ENCODE data around the gene MYD88.
"Not testable (repeated sequence)": the region's sequence is repeated elsewhere in the genome, so short reads cannot be mapped to it uniquely, and the experiment has no call there.

The MYD88 gene

GRCh38 chr3:38146504-38146903 lies 8.0 kb downstream of the MYD88 start:
- no peak for DNase-seq

- no peak for DNase-seq
Measured at GRCh38 chr3:38147421-38147820, 9.0 kb downstream of the MYD88 start.

- DNase-seq: no peak
Measured at GRCh38 chr3:38148311-38148882, 9.9 kb downstream of the MYD88 start.

GRCh38 chr3:38149708-38150107 lies 11.2 kb downstream of the MYD88 start:
- DNase-seq: no peak

- no peak for DNase-seq
Measured at GRCh38 chr3:38150780-38151528, 12.5 kb downstream of the MYD88 start.

- DNase-seq: no peak
Measured at GRCh38 chr3:38151667-38152265, 13.3 kb downstream of the MYD88 start.

- no peak for DNase-seq
Measured at GRCh38 chr3:38152609-38153008, 14.1 kb downstream of the MYD88 start.

GRCh38 chr3:38153221-38153620 lies 14.8 kb downstream of the MYD88 start:
- no peak for DNase-seq

- DNase-seq: no peak
Measured at GRCh38 chr3:38154033-38154494, 15.6 kb downstream of the MYD88 start.

- no peak for DNase-seq
Measured at GRCh38 chr3:38154625-38155255, 16.3 kb downstream of the MYD88 start.

GRCh38 chr3:38155825-38156224 lies 17.4 kb downstream of the MYD88 start:
- no peak for DNase-seq

- no peak for DNase-seq
Measured at GRCh38 chr3:38157117-38157516, 18.7 kb downstream of the MYD88 start.

GRCh38 chr3:38157595-38157994 lies 19.1 kb downstream of the MYD88 start:
- DNase-seq: no peak

GRCh38 chr3:38158472-38158871 lies 20.0 kb downstream of the MYD88 start:
- no peak for DNase-seq

- DNase-seq: not testable (repeated sequence)
Measured at GRCh38 chr3:38160704-38161103, 22.2 kb downstream of the MYD88 start.

GRCh38 chr3:38163117-38163840 lies 24.8 kb downstream of the MYD88 start:
- no peak for DNase-seq

- no peak for DNase-seq
Measured at GRCh38 chr3:38163841-38164642, 25.6 kb downstream of the MYD88 start.

GRCh38 chr3:38164643-38164951 lies 26.1 kb downstream of the MYD88 start:
- DNase-seq: no peak

GRCh38 chr3:38164952-38165721 lies 26.7 kb downstream of the MYD88 start, which contains the start of gene OXSR1:
OXSR1 (plus strand) TSS chr3:38165537; CDS start chr3:38165877, 340 bp downstream.
- peak; percentile 84 to 93 (median 89) for DNase-seq

- DNase-seq: peak in 2 of 4 experiments; percentile 38 to 46
Measured at GRCh38 chr3:38165722-38166387, 27.4 kb downstream of the MYD88 start.

- no peak for DNase-seq
Measured at GRCh38 chr3:38167591-38167990, 29.1 kb downstream of the MYD88 start.

All from activated naive CD4-positive, alpha-beta T cell (primary cell).